ENCODE measurements around the gene VN1R2. TPM values are rescaled to one million over a fixed set of nuclear protein-coding genes. Genes with fewer than 3 reads are reported as not detected.
"Not testable (repeated sequence)": the region's sequence is repeated elsewhere in the genome, so short reads cannot be mapped to it uniquely, and the experiment has no call there.

Gene VN1R2, protein sequence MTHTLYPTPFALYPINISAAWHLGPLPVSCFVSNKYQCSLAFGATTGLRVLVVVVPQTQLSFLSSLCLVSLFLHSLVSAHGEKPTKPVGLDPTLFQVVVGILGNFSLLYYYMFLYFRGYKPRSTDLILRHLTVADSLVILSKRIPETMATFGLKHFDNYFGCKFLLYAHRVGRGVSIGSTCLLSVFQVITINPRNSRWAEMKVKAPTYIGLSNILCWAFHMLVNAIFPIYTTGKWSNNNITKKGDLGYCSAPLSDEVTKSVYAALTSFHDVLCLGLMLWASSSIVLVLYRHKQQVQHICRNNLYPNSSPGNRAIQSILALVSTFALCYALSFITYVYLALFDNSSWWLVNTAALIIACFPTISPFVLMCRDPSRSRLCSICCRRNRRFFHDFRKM
- total RNA-seq: not detected

DNA sequence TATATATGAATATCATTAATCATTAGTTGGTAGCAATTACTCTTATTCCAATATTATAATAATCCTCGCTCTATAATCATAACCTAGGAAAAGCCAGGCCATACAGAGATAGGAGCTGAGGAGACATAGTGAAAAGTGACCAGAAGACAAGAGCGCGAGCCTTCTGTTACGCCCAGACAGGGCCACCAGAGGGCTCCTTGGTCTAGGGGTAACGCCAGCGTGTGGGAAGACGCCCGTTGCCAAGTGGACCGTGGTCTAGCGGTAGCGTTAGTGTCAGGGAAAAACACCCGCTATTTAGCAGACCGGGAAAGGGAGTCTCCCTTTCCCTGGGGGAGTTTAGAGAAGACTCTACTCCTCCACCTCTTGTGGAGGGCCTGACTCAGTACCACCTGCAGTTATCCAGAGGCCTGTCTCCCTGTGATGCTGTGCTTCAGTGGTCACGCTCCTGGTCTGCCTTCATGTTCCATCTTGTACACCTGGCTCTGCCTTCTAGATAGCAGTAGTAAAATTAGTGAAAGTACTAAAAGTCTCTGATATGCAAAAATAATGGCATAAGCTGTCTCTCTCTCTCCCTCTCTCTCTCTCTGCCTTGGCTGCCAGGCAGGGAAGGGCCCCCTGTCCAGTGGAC lies at the start of gene VN1R2:
TSS of gene VN1R2 (plus strand) at position 578 of the 628 bp plus-strand sequence. CDS start 84 bp downstream, outside the sequence.
- H3K36me3 ChIP-seq; H3K4me3 ChIP-seq; H3K4me1 ChIP-seq; H3K27ac ChIP-seq; intact Hi-C loops (cut with DNase I); H3K27me3 ChIP-seq; DNase-seq (ENCODE audit: low spot score in 2 of 2); H3K9me3 ChIP-seq: not testable (repeated sequence)

DNA sequence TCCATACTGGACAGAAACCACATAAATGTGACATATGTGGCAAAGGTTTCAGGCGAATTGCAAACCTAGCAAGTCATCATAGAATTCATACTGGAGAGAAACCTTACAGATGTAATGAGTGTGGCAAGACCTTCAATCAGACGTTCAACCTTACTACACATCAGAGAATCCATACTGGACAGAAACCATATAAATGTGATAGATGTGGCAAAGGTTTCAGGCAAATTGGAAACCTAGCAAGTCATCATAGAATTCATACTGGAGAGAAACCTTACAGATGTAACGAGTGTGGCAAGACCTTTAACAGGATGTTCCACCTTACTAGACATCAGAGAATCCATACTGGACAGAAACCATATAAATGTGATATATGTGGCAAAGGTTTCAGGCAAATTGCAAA lies 46.5 kb upstream of the VN1R2 start:
- Histone ChIP-seq H3K9me3 (peaks cover 88 to 100% of the 10 kb centered on the region in 2 donors), H3K4me3 (peak overlapping the region in 1 of 2 donors; percentile 13), H3K36me3 (peaks cover 32 to 54% of the 10 kb centered on the region in 2 donors)
- DNase-seq (ENCODE audit: low spot score in 2 of 2); H3K4me1 ChIP-seq; H3K27ac ChIP-seq; H3K27me3 ChIP-seq; intact Hi-C loops (cut with DNase I): not testable (repeated sequence)

DNA sequence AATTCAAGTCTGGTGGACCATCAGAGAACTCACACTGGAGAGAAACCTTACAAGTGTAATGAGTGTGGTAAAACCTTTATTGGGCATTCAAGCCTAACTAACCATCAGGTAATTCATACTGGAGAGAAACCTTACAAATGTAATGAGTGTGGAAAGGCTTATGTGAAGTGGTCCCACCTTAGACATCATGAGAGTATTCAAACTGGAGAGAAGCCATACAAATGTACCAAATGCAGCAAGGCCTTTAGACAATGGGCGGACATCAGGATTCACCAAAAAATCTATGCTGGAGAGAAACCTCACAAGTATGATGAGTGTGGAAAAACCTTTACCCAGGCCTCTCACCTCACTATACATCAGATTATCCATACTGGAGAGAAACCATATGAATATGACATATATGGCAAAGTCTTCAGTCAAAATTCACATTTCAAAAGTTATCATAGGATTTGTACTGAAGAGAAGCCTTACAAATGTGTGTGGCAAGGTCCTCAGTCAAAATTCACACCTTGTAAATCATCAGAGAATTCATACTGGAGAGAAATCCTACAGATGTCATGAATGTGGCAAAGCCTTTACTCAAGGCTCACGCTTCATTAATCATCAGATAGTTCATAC lies 45.3 kb upstream of the VN1R2 start:
- Histone ChIP-seq H3K27ac (no peak overlapping the region), H3K4me1 (no peaks in the 10 kb centered on the region), H3K27me3 (no peaks in the 10 kb centered on the region), H3K36me3 (peaks cover 31 to 42% of the 10 kb centered on the region in 2 donors), H3K4me3 (no peak overlapping the region), H3K9me3 (peaks cover 98 to 100% of the 10 kb centered on the region in 2 donors)
- DNase-seq (ENCODE audit: low spot score in 2 of 2): no peak
- TF ChIP-seq, protein P1, sequence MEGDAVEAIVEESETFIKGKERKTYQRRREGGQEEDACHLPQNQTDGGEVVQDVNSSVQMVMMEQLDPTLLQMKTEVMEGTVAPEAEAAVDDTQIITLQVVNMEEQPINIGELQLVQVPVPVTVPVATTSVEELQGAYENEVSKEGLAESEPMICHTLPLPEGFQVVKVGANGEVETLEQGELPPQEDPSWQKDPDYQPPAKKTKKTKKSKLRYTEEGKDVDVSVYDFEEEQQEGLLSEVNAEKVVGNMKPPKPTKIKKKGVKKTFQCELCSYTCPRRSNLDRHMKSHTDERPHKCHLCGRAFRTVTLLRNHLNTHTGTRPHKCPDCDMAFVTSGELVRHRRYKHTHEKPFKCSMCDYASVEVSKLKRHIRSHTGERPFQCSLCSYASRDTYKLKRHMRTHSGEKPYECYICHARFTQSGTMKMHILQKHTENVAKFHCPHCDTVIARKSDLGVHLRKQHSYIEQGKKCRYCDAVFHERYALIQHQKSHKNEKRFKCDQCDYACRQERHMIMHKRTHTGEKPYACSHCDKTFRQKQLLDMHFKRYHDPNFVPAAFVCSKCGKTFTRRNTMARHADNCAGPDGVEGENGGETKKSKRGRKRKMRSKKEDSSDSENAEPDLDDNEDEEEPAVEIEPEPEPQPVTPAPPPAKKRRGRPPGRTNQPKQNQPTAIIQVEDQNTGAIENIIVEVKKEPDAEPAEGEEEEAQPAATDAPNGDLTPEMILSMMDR (IDR thresholded peaks at IDR 0.05): no peak
- intact Hi-C loops (cut with DNase I): no loop called here

DNA sequence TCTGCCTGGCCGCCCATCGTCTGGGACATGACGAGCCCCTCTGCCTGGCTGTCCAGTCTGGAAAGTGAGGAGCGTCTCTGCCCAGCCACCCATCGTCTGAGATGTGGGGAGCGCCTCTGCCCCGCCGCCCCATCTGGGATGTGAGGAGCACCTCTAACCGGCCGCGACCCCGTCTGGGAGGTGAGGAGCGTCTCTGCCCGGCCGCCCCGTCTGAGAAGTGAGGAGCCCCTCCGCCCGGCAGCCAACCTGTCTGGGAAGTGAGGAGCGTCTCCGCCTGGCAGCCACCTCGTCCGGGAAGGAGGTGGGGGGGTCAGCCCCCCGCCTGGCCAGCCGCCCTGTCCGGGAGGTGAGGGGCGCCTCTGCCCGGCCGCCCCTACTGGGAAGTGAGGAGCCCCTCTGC lies 35.4 kb upstream of the VN1R2 start:
- peaks cover 69 to 84% of the 10 kb centered on the region in 2 donors for H3K9me3 ChIP-seq
- H3K27ac ChIP-seq; H3K36me3 ChIP-seq; intact Hi-C loops (cut with DNase I); DNase-seq (ENCODE audit: low spot score in 2 of 2); H3K4me1 ChIP-seq; H3K27me3 ChIP-seq; H3K4me3 ChIP-seq: not testable (repeated sequence)

DNA sequence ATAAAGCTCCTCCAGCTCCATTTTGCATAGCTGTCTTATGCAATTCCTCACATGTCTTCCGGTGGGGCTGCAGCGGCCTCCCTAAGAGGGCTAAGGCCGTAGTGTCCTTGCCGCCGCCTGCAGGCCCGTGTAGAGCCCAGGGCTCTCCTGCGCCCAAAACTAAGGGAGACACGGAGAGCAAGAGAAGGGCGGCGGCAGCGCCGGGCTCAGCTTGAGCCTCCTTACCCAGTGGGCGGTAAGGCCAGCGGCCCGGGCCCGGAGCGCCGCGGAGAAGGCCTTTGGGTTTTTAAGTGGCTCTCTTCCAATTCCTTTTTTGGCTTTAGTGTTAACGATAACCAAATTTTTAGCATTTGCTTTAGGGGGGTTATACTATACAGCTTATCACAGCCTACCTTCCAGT lies 33.5 kb upstream of the VN1R2 start:
- TF ChIP-seq, protein P1 (IDR thresholded peaks at IDR 0.05): no peak
- Histone ChIP-seq H3K27ac (no peak overlapping the region), H3K9me3 (peaks cover 68 to 83% of the 10 kb centered on the region in 2 donors), H3K27me3 (no peaks in the 10 kb centered on the region), H3K4me1 (no peaks in the 10 kb centered on the region), H3K4me3 (no peak overlapping the region), H3K36me3 (peaks cover 0 to 4% of the 10 kb centered on the region in 2 donors)
- intact Hi-C loops (cut with DNase I): no loop called here
- DNase-seq (ENCODE audit: low spot score in 2 of 2): no peak

DNA sequence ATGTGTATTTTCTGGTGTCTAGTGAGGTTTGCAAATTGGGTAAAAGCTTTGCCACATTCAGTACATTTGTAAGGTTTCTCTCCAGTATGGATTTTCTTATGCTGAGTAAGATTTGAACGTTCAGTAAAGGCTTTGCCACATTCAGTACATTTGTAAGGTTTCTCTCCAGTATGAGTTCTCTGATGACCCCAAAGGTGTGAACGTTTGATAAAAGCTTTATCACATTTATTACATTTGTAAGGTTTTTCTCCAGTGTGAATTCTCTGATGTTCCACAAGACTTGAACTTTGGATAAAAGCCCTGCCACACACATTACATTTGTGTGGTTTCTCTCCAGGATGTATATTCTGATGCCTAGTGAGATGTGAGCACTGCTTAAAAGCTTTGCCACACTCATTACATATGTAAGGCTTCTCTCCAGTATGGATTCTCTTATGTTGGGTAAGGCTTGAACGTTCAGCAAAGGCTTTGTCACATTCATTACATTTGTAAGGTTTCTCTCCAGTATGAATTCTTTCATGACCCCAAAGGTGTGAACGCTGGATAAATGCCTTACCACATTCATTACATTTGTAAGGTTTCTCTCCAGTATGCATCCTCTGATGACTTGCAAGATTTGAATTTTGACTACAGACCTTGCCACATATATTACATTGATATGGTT lies 20.8 kb upstream of the VN1R2 start:
- H3K4me3 ChIP-seq: no peak overlapping the region
- DNase-seq (ENCODE audit: low spot score in 2 of 2): no peak
- H3K9me3 ChIP-seq: peaks cover 93 to 100% of the 10 kb centered on the region in 2 donors
- TF ChIP-seq, protein P1 (IDR thresholded peaks at IDR 0.05): no peak
- intact Hi-C loops (cut with DNase I): no loop called here
- H3K27me3 ChIP-seq: no peaks in the 10 kb centered on the region
- H3K4me1 ChIP-seq: no peaks in the 10 kb centered on the region
- H3K36me3 ChIP-seq: peaks cover 48 to 51% of the 10 kb centered on the region in 2 donors
- no peak overlapping the region for H3K27ac ChIP-seq
